H9 (cell line): ENCODE data around the gene CDKN2C. TPM values are rescaled to one million over a fixed set of nuclear protein-coding genes. Genes with fewer than 3 reads are reported as not detected.

Experiments
- DNase-seq: peaks from one replicate; pipeline ENCODE4 v3.0.0-alpha.2; 2017
- H2AFZ ChIP-seq: one replicate; pipeline ENCODE4 v1.6.1; 2013; ENCODE audit warnings: mild to moderate bottlenecking, low read length, control low read depth, moderate library complexity
- H2AK5ac ChIP-seq: 2 replicates; pipeline ENCODE4 v1.6.1; 2013; ENCODE audit warnings: low read length, control low read depth, mixed read lengths; ENCODE audit not compliant: insufficient read length
- H2BK120ac ChIP-seq: one replicate; pipeline ENCODE4 v1.6.1; 2013; ENCODE audit warnings: low read depth, mild to moderate bottlenecking, low read length, control low read depth, inconsistent platforms; ENCODE audit not compliant: poor library complexity, severe bottlenecking
- H2BK12ac ChIP-seq: 2 replicates; pipeline ENCODE4 v1.6.1; 2013; ENCODE audit warnings: low read length, control low read depth, mixed read lengths, low read depth; ENCODE audit not compliant: insufficient read length
- H2BK15ac ChIP-seq: 2 replicates; pipeline ENCODE4 v1.6.1; 2013; ENCODE audit warnings: low read depth, low read length, control low read depth
- H2BK20ac ChIP-seq: one replicate; pipeline ENCODE4 v1.6.1; 2013; ENCODE audit warnings: low read depth, mild to moderate bottlenecking, low read length, control low read depth, inconsistent platforms; ENCODE audit not compliant: poor library complexity, severe bottlenecking
- H2BK5ac ChIP-seq: 2 replicates; pipeline ENCODE4 v1.6.1; 2013; ENCODE audit warnings: low read length, control low read depth, mixed read lengths; ENCODE audit not compliant: insufficient read length
- H3K14ac ChIP-seq: 2 replicates; pipeline ENCODE4 v1.6.1; 2013; ENCODE audit warnings: low read length, control low read depth; ENCODE audit not compliant: insufficient read depth
- H3K18ac ChIP-seq: 2 replicates; pipeline ENCODE4 v1.6.1; 2013; ENCODE audit warnings: low read depth, mild to moderate bottlenecking, mixed read lengths, low read length, control low read depth; ENCODE audit not compliant: insufficient read length
- H3K23ac ChIP-seq: 2 replicates; pipeline ENCODE4 v1.6.1; 2013; ENCODE audit warnings: low read length, control low read depth, mixed read lengths, low read depth; ENCODE audit not compliant: insufficient read length
- H3K23me2 ChIP-seq: 2 replicates; pipeline ENCODE4 v1.6.1; 2013; ENCODE audit warnings: low read depth, mild to moderate bottlenecking, mixed read lengths, low read length, control low read depth; ENCODE audit not compliant: insufficient read length, poor library complexity, severe bottlenecking
- H3K27ac ChIP-seq: 2 replicates; pipeline ENCODE4 v1.5.1; 2013; ENCODE audit warnings: low read length, control low read depth, mixed read lengths, low read depth; ENCODE audit not compliant: insufficient read length
- H3K27me3 ChIP-seq: 2 replicates; pipeline ENCODE4 v1.6.1; 2013; ENCODE audit warnings: low read length, control low read depth, inconsistent platforms; ENCODE audit not compliant: insufficient read depth
- H3K4ac ChIP-seq: 2 replicates; pipeline ENCODE4 v1.6.1; 2013; ENCODE audit warnings: low read depth, mild to moderate bottlenecking, control low read depth, inconsistent platforms, low read length, moderate library complexity
- H3K4me1 ChIP-seq: 2 replicates; pipeline ENCODE4 v1.6.1; 2013; ENCODE audit warnings: low read length, control low read depth, inconsistent platforms; ENCODE audit not compliant: insufficient read depth
- H3K4me2 ChIP-seq: 2 replicates; pipeline ENCODE4 v1.6.1; 2013; ENCODE audit warnings: low read length, control low read depth, mixed read lengths; ENCODE audit not compliant: insufficient read length, insufficient read depth
- H3K56ac ChIP-seq: 2 replicates; pipeline ENCODE4 v1.6.1; 2013; ENCODE audit warnings: low read depth, mild to moderate bottlenecking, mixed read lengths, low read length, control low read depth; ENCODE audit not compliant: insufficient read length
- H3K79me1 ChIP-seq: 2 replicates; pipeline ENCODE4 v1.6.1; 2013; ENCODE audit warnings: low read depth, mild to moderate bottlenecking, moderate library complexity, low read length, control low read depth, inconsistent platforms; ENCODE audit not compliant: insufficient read depth, poor library complexity, severe bottlenecking
- H3K79me2 ChIP-seq: 2 replicates; pipeline ENCODE4 v1.6.1; 2013; ENCODE audit warnings: low read length, control low read depth, inconsistent platforms; ENCODE audit not compliant: insufficient read depth
- H3K9ac ChIP-seq: 2 replicates; pipeline ENCODE4 v1.6.1; 2013; ENCODE audit warnings: low read length, control low read depth, mixed read lengths; ENCODE audit not compliant: insufficient read length; ENCODE audit errors: extremely low read depth
- H3K9me3 ChIP-seq: one replicate; pipeline ENCODE4 v1.6.1; 2013; ENCODE audit warnings: low read depth, low read length, inconsistent platforms; ENCODE audit not compliant: control insufficient read depth
- H3T11ph ChIP-seq: one replicate; pipeline ENCODE4 v1.6.1; 2013; ENCODE audit warnings: mild to moderate bottlenecking, low read length, control low read depth, inconsistent platforms
- H4K20me1 ChIP-seq: one replicate; pipeline ENCODE4 v1.6.1; 2013; ENCODE audit not compliant: control insufficient read depth, insufficient read length, insufficient read depth
- H4K5ac ChIP-seq: 2 replicates; pipeline ENCODE4 v1.6.1; 2013; ENCODE audit warnings: low read depth, mild to moderate bottlenecking, mixed read lengths, low read length, control low read depth; ENCODE audit not compliant: insufficient read length
- H4K8ac ChIP-seq: replicated peaks from 2 replicates; pipeline ENCODE4 v1.6.1; 2013; ENCODE audit warnings: low read length, control low read depth, mixed read lengths, low read depth; ENCODE audit not compliant: insufficient read length
- H4K91ac ChIP-seq: 2 replicates; pipeline ENCODE4 v1.6.1; 2013; ENCODE audit warnings: low read depth, mild to moderate bottlenecking, moderate library complexity, mixed read lengths, low read length, control low read depth; ENCODE audit not compliant: insufficient read length
- H3K27ac Mint-ChIP-seq, 3 experiments: 2 replicates in 2 of 3; 3 replicates in 1 of 3; pipeline ENCODE4 v1.8.0; 2020 to 2021; ENCODE audit warnings: mixed read lengths in 3 of 3, mild to moderate bottlenecking in 1 of 3, moderate library complexity in 1 of 3
- H3K27me3 Mint-ChIP-seq: 2 replicates; pipeline ENCODE4 v1.8.0; 2021; ENCODE audit warnings: low read depth, mild to moderate bottlenecking, moderate library complexity, mixed read lengths
- H3K36me3 Mint-ChIP-seq, 3 experiments: 2 replicates in 2 of 3; 3 replicates in 1 of 3; pipeline ENCODE4 v1.8.0; 2020 to 2021; ENCODE audit warnings: low read depth in 3 of 3, mixed read lengths in 3 of 3; ENCODE audit not compliant: insufficient read depth in 1 of 3
- H3K4me1 Mint-ChIP-seq, 2 experiments: 2 replicates each; pipeline ENCODE4 v1.8.0; 2020; ENCODE audit warnings: mixed read lengths in 2 of 2
- H3K4me3 Mint-ChIP-seq, 2 experiments: 2 replicates in 1 of 2; 3 replicates in 1 of 2; pipeline ENCODE4 v1.8.0; 2020 to 2021; ENCODE audit warnings: mild to moderate bottlenecking in 2 of 2, mixed read lengths in 2 of 2, moderate library complexity in 1 of 2
- H3K9me3 Mint-ChIP-seq, 2 experiments: 2 replicates in 1 of 2; 3 replicates in 1 of 2; pipeline ENCODE4 v1.8.0; 2020; ENCODE audit warnings: mild to moderate bottlenecking in 2 of 2, mixed read lengths in 2 of 2, moderate library complexity in 1 of 2
- CTCF ChIP-seq: fragments of 200-600 bp; sonication (generic); conservative IDR thresholded peaks from 3 replicates; pipeline ENCODE4 v1.8.0; 2021; ENCODE audit warnings: antibody characterized with exemption, mild to moderate bottlenecking
- total RNA-seq: library from RNA; stranded (reverse); gene quantifications from 2 replicates; pipeline ENCODE4 v1.2.1, GENCODE V29; 2021

The CDKN2C gene
- total RNA-seq, 1 experiment from 2014 or later, result not detected

GRCh38 chr1:51019811-51020210, 49.8 kb downstream of the CDKN2C start:
- H4K5ac ChIP-seq, result no peak overlapping the region
- no peak for TF ChIP-seq CTCF
- no peak overlapping the region for H3K4me2 ChIP-seq
- no peaks in the 10 kb centered on the region for H3K23me2 ChIP-seq
- no peaks in the 10 kb centered on the region for H3K4me1 ChIP-seq
- H2BK15ac ChIP-seq, result no peak overlapping the region
- H3K4ac ChIP-seq, result no peak overlapping the region
- H4K8ac ChIP-seq, result no peak overlapping the region
- Mint-ChIP-seq H3K27ac (no peak overlapping the region), H3K4me3 (no peak overlapping the region), H3K36me3 (no peaks in the 10 kb centered on the region), H3K4me1 (no peaks in the 10 kb centered on the region), H3K27me3 (peaks cover 4% of the 10 kb centered on the region; the same call in 1 of the 2 replicates), H3K9me3 (peaks cover 2 to 3% of the 10 kb centered on the region in 2 experiments; a peak in 2 of 5 replicates)
- H3K9ac ChIP-seq, result no peak overlapping the region
- H4K20me1 ChIP-seq, result no peaks in the 10 kb centered on the region
- H2BK20ac ChIP-seq, result no peak overlapping the region
- H3K18ac ChIP-seq, result no peak overlapping the region
- no peaks in the 10 kb centered on the region for H3K9me3 ChIP-seq
- no peak overlapping the region for H2BK5ac ChIP-seq
- H3T11ph ChIP-seq, result no peak overlapping the region
- no peak overlapping the region for H4K91ac ChIP-seq
- DNase-seq, result no peak
- H2AFZ ChIP-seq, result no peak overlapping the region
- no peak overlapping the region for H2BK12ac ChIP-seq
- no peak overlapping the region for H2AK5ac ChIP-seq
- H3K56ac ChIP-seq, result no peak overlapping the region
- no peaks in the 10 kb centered on the region for H3K79me1 ChIP-seq
- H3K23ac ChIP-seq, result no peak overlapping the region
- H3K27ac ChIP-seq, result no peak overlapping the region
- no peak overlapping the region for H3K14ac ChIP-seq
- no peaks in the 10 kb centered on the region for H3K27me3 ChIP-seq
- no peaks in the 10 kb centered on the region for H3K79me2 ChIP-seq
- H2BK120ac ChIP-seq, result no peak overlapping the region

Other genes with a start within 250 kb of the CDKN2C start
- gene FAF1, start 10.0 kb upstream of the CDKN2C start, total RNA-seq, result 58.5 and 60.8 TPM in 2 replicates
- not detected in 2 replicates for gene C1orf185, start 132.0 kb downstream of the CDKN2C start, total RNA-seq